Measurements from ENCODE around the gene ARHGAP33. TPM values are rescaled to one million over a fixed set of nuclear protein-coding genes. Genes with fewer than 3 reads are reported as not detected.

Gene ARHGAP33
- total RNA-seq (2021; fragmentation: NEBNext Ultra II Directional; extraction: Animal tissue kit (Norgen Biotek cat#: 25700)): 10 to 100 TPM in 1 of 6 experiments, 1 to 10 TPM in 5; 5.4 to 11.0 (median 8.8) TPM
- long read RNA-seq, partial matches to known transcripts: 0 of 1 reads
- long read RNA-seq, other reads (novel, unspliced or antisense): 1 of 1 reads

- peak; percentile 95 for DNase-seq
- Mint-ChIP-seq H3K27me3 (ENCODE audit: insufficient read depth) (no peaks in the 10 kb centered on the region; the same call in 1 of the 2 replicates), H3K4me3 (peak within 1 kb of the TSS; percentile 88), H3K4me1 (ENCODE audit: low read depth) (peaks cover 22% of the 10 kb centered on the region), H3K27ac (peak within 1 kb of the TSS; percentile 36), H3K36me3 (ENCODE audit: low read depth) (no peaks in the 10 kb centered on the region), H3K9me3 (no peaks in the 10 kb centered on the region)
- TF ChIP-seq CTCF (IDR thresholded peaks at IDR 0.05): no peak
These were observed at the start of gene ARHGAP33 for GRCh38 chr19:35775298-35776101. TSS of gene ARHGAP33 (plus strand) at chr19:35775564. CDS start at chr19:35775659, 95 bp downstream.

- no peaks in the 10 kb centered on the region for H3K4me1 Mint-ChIP-seq (ENCODE audit: low read depth)
- TF ChIP-seq CTCF (IDR thresholded peaks at IDR 0.05): no peak
These were observed 48.1 kb upstream of the ARHGAP33 start for GRCh38 chr19:35727053-35727955.

GRCh38 chr19:35727956-35728706, 47.2 kb upstream of the ARHGAP33 start:
- no peak for DNase-seq
- Mint-ChIP-seq H3K4me3 (no peak overlapping the region), H3K9me3 (no peaks in the 10 kb centered on the region), H3K27me3 (ENCODE audit: insufficient read depth) (peaks cover 2% of the 10 kb centered on the region; the same call in 1 of the 2 replicates), H3K27ac (no peak overlapping the region), H3K36me3 (ENCODE audit: low read depth) (peaks cover 12% of the 10 kb centered on the region), H3K4me1 (ENCODE audit: low read depth) (no peaks in the 10 kb centered on the region)
- no peak for TF ChIP-seq CTCF (IDR thresholded peaks at IDR 0.05)

More at GRCh38 chr19:35727053-35727955, 48.1 kb upstream of the ARHGAP33 start:
- Mint-ChIP-seq H3K9me3 (no peaks in the 10 kb centered on the region), H3K27ac (no peak overlapping the region), H3K4me3 (no peak overlapping the region), H3K36me3 (ENCODE audit: low read depth) (peaks cover 12% of the 10 kb centered on the region), H3K27me3 (ENCODE audit: insufficient read depth) (peaks cover 2% of the 10 kb centered on the region; the same call in 1 of the 2 replicates)
- no peak for DNase-seq

- no peak overlapping the region for H3K4me3 Mint-ChIP-seq
- no peak for DNase-seq
- H3K36me3 Mint-ChIP-seq (ENCODE audit: low read depth): peaks cover 12% of the 10 kb centered on the region
These were observed 46.3 kb upstream of the ARHGAP33 start for GRCh38 chr19:35729021-35729420.

More at GRCh38 chr19:35729021-35729420, 46.3 kb upstream of the ARHGAP33 start:
- no peak for TF ChIP-seq CTCF (IDR thresholded peaks at IDR 0.05)
- Mint-ChIP-seq H3K9me3 (no peaks in the 10 kb centered on the region), H3K27ac (no peak overlapping the region), H3K4me1 (ENCODE audit: low read depth) (no peaks in the 10 kb centered on the region), H3K27me3 (ENCODE audit: insufficient read depth) (peaks cover 2% of the 10 kb centered on the region)
